Thyroid gland (tissue), 4 donors: ENCODE measurements around the gene TSC22D1. TPM values are rescaled to one million over a fixed set of nuclear protein-coding genes. Genes with fewer than 3 reads are reported as not detected.

Experiments used
- DNase-seq, 2 donors: peaks; one replicate each; pipeline ENCODE4 v3.0.0-alpha.2; 2019
- H3K27ac ChIP-seq, 3 donors: fragments of 200-600 bp; sonication (generic); 1 replicate in 2 of 3; 2 replicates in 1 of 3; pipeline ENCODE4 v1.5.1; 2016 to 2019; ENCODE audit warnings: mild to moderate bottlenecking in 1 of 3, moderate library complexity in 1 of 3
- H3K27me3 ChIP-seq: fragments of 200-600 bp; sonication (generic); one replicate; pipeline ENCODE4 v1.5.1; 2019
- H3K36me3 ChIP-seq, 2 donors: fragments of 200-600 bp; sonication (generic); one replicate each; pipeline ENCODE4 v1.5.1; 2016 to 2019
- H3K4me1 ChIP-seq, 2 donors: fragments of 200-600 bp; sonication (generic); one replicate each; pipeline ENCODE4 v1.5.1; 2017 to 2019
- H3K4me3 ChIP-seq, 3 donors: fragments of 200-600 bp; sonication (generic); replicated peaks in 1 of 3; 1 replicate in 2 of 3; 2 replicates in 1 of 3; pipeline ENCODE4 v1.5.1; 2016; ENCODE audit warnings: mild to moderate bottlenecking in 1 of 3
- H3K9me3 ChIP-seq: fragments of 200-600 bp; sonication (generic); one replicate; pipeline ENCODE4 v1.5.1; 2017
- POLR2A ChIP-seq, 2 donors: fragments of 450-650 bp; IDR thresholded peaks; one replicate each; pipeline ENCODE4 v1.6.1; 2017; ENCODE audit warnings: antibody characterized with exemption in 2 of 2, mild to moderate bottlenecking in 2 of 2, moderate library complexity in 1 of 2
- WGBS, 2 donors: methylation state at CpG; one replicate each; pipeline ENCODE4 v1.1.5; 2017; 5-methylcytosine and 5-hydroxymethylcytosine counted together
- intact Hi-C: fragments of 100-400 bp; cut with DNase I; formaldehyde crosslinking; loops from one replicate; pipeline ENCODE4 v1.15.1; 2023
- total RNA-seq, 4 donors: library from RNA; depleted of rRNA; stranded (reverse); fragments of >200 nt; gene quantifications; one replicate each; pipeline ENCODE4 v1.2.3, GENCODE V29; 2016
- TF ChIP-seq, protein P1 (sequence below), 6 experiments: fragments of 200-600 bp in 3 of 6; fragments of 450-650 bp in 3 of 6; sonication (generic) in 3 of 6; IDR thresholded peaks; one replicate each; pipeline ENCODE4 v1.5.1; 2016 to 2019; ENCODE audit warnings: antibody characterized with exemption in 6 of 6, mild to moderate bottlenecking in 2 of 6, inconsistent platforms in 1 of 6, moderate library complexity in 1 of 6

The TSC22D1 gene
- total RNA-seq, 4 donors from 2014 or later = 78.0 to 103 (median 90.5) TPM

GRCh38 chr13:44431150-44431549 is 145.0 kb downstream of the TSC22D1 start:
- Histone ChIP-seq H3K4me3 (no peak overlapping the region), H3K9me3 (no peaks in the 10 kb centered on the region), H3K27me3 (no peaks in the 10 kb centered on the region), H3K4me1 (peaks cover 14 to 16% of the 10 kb centered on the region in 2 donors), H3K27ac (no peak overlapping the region), H3K36me3 (peaks cover 12 to 18% of the 10 kb centered on the region in 2 donors)
- intact Hi-C loops = loop anchor here (10.0 kb wide), 2 partner anchors 236 to 286 kb away; no protein-coding TSS in a partner anchor
- DNase-seq = no peak
- TF ChIP-seq POLR2A (IDR thresholded peaks at IDR 0.05) = no peak
- 82 to 91% methylated on average over 4 of the region's 4 CpGs for WGBS, 2 donors

- intact Hi-C loops = loop anchor here (10.0 kb wide), 1 partner anchor 125 kb away; no protein-coding TSS in a partner anchor
- WGBS, 2 donors = 74 to 92% methylated on average over 2 of the region's 2 CpGs
- no peak overlapping the region for H3K27ac ChIP-seq
These were observed 146.8 kb downstream of the TSC22D1 start for GRCh38 chr13:44429311-44429710.

GRCh38 chr13:44426461-44426860 is 149.7 kb downstream of the TSC22D1 start:
- no peak overlapping the region for H3K27ac ChIP-seq
- H3K4me3 ChIP-seq = no peak overlapping the region
- intact Hi-C loops = loop anchor here (10.0 kb wide), 1 partner anchor 122 kb away; no protein-coding TSS in a partner anchor
- no peaks in the 10 kb centered on the region for H3K9me3 ChIP-seq
- DNase-seq = no peak
- WGBS, 2 donors = 68 to 84% methylated on average over 3 of the region's 3 CpGs
- TF ChIP-seq POLR2A (IDR thresholded peaks at IDR 0.05) = no peak
- TF ChIP-seq, protein P1, sequence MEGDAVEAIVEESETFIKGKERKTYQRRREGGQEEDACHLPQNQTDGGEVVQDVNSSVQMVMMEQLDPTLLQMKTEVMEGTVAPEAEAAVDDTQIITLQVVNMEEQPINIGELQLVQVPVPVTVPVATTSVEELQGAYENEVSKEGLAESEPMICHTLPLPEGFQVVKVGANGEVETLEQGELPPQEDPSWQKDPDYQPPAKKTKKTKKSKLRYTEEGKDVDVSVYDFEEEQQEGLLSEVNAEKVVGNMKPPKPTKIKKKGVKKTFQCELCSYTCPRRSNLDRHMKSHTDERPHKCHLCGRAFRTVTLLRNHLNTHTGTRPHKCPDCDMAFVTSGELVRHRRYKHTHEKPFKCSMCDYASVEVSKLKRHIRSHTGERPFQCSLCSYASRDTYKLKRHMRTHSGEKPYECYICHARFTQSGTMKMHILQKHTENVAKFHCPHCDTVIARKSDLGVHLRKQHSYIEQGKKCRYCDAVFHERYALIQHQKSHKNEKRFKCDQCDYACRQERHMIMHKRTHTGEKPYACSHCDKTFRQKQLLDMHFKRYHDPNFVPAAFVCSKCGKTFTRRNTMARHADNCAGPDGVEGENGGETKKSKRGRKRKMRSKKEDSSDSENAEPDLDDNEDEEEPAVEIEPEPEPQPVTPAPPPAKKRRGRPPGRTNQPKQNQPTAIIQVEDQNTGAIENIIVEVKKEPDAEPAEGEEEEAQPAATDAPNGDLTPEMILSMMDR (IDR thresholded peaks at IDR 0.05) = no peak
- H3K27me3 ChIP-seq = no peaks in the 10 kb centered on the region
- peaks cover 0 to 9% of the 10 kb centered on the region in 2 donors for H3K4me1 ChIP-seq
- H3K36me3 ChIP-seq = no peaks in the 10 kb centered on the region

More at GRCh38 chr13:44429311-44429710, 146.8 kb downstream of the TSC22D1 start:
- peaks cover 8 to 14% of the 10 kb centered on the region in 2 donors for H3K36me3 ChIP-seq
- TF ChIP-seq POLR2A (IDR thresholded peaks at IDR 0.05) = no peak
- TF ChIP-seq, protein P1 (IDR thresholded peaks at IDR 0.05) = no peak
- H3K9me3 ChIP-seq = no peaks in the 10 kb centered on the region
- H3K27me3 ChIP-seq = no peaks in the 10 kb centered on the region
- peaks cover 11 to 19% of the 10 kb centered on the region in 2 donors for H3K4me1 ChIP-seq
- DNase-seq = no peak
- H3K4me3 ChIP-seq = no peak overlapping the region

GRCh38 chr13:44425815-44426078 is 150.4 kb downstream of the TSC22D1 start:
- Histone ChIP-seq H3K4me3 (no peak overlapping the region), H3K4me1 (peaks cover 0 to 9% of the 10 kb centered on the region in 2 donors), H3K36me3 (no peaks in the 10 kb centered on the region), H3K27me3 (no peaks in the 10 kb centered on the region), H3K27ac (no peak overlapping the region), H3K9me3 (no peaks in the 10 kb centered on the region)
- DNase-seq = no peak
- intact Hi-C loops = loop anchor here (10.0 kb wide), 1 partner anchor 121 kb away; no protein-coding TSS in a partner anchor
- WGBS, 2 donors = 75 to 86% methylated on average over 2 of the region's 2 CpGs
- TF ChIP-seq, protein P1 (IDR thresholded peaks at IDR 0.05) = no peak
- no peak for TF ChIP-seq POLR2A (IDR thresholded peaks at IDR 0.05)

DNA sequence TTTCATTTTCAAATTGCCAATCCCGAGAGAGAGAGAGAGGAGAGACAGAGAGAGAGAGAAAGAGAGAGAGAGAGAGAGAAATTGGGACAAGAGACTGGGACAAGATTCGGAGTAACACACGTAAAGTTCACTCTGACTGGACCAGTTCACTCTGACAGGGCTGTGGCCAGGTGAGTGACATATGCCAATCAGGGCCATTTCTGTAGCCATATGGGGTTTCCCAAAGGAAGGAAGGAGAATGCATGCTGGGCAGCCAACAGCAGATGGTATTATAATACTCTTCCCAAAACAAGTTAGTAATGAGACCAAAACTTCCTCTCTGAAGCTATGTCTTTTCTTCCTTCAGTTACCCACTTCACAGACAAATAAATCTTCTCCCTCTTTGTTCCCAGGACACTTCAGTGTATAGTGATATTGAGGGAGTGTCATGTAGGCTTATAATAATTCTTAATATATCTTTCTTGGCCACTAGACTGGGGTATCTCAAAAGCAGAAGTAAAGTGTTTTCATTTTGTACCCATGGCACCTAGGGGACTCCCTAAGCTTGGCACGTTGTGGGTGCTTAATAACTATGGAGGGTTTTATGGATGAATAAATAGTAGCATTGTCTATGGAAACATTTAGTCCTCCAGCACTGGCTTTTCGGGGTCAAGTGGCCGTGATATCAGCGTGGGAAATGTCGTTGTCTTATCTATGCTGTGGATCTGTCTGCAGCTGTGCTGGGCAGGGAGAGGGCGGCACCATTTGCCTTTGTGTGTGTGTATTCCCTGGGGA is 150.9 kb downstream of the TSC22D1 start:
- intact Hi-C loops = loop anchor here (10.0 kb wide), 1 partner anchor 120 kb away; no protein-coding TSS in a partner anchor

More for the DNA sequence above, 150.9 kb downstream of the TSC22D1 start:
- Histone ChIP-seq H3K4me1 (peaks cover 0 to 9% of the 10 kb centered on the region in 2 donors), H3K9me3 (no peaks in the 10 kb centered on the region), H3K4me3 (no peak overlapping the region), H3K27me3 (no peaks in the 10 kb centered on the region), H3K36me3 (no peaks in the 10 kb centered on the region), H3K27ac (no peak overlapping the region)
- 49 to 59% methylated on average over 9 of the region's 9 CpGs for WGBS, 2 donors
- peak in 1 of 2 donors; percentile 20 for DNase-seq
- TF ChIP-seq, protein P1 (IDR thresholded peaks at IDR 0.05) = no peak
- no peak for TF ChIP-seq POLR2A (IDR thresholded peaks at IDR 0.05)
